ENCODE measurements around the gene MAML2.
A peak's percentile ranks its signal among the peaks of the same experiment; 100 is the strongest.

The MAML2 gene

GRCh38 chr11:96306933-96307775, 35.8 kb downstream of the MAML2 start:
- Histone ChIP-seq H3K4me1 (ENCODE audit: control insufficient read depth, insufficient read depth, low read length, poor library complexity, severe bottlenecking) (peaks cover 70% of the 10 kb centered on the region), H3K27ac (ENCODE audit: low read depth, low read length, severe bottlenecking) (peak overlapping the region; percentile 99), H3K4me3 (ENCODE audit: extremely low read depth, insufficient read depth, low read length, poor library complexity, severe bottlenecking) (peak overlapping the region; percentile 3), H3K36me3 (ENCODE audit: control insufficient read depth, insufficient read depth, low read length) (peaks cover 10% of the 10 kb centered on the region), H3K9me3 (ENCODE audit: control insufficient read depth, low read length) (no peaks in the 10 kb centered on the region)
- WGBS, 2 experiments (ENCODE audit: insufficient coverage in 2 of 2), result 50 to 65% methylated on average over 4 to 6 of the region's 10 CpGs

GRCh38 chr11:96306600-96306932, 36.4 kb downstream of the MAML2 start:
- H3K4me3 ChIP-seq (ENCODE audit: extremely low read depth, insufficient read depth, low read length, poor library complexity, severe bottlenecking), result no peak overlapping the region
- H3K27ac ChIP-seq (ENCODE audit: low read depth, low read length, severe bottlenecking), result peak overlapping the region; percentile 99
- peaks cover 70% of the 10 kb centered on the region for H3K4me1 ChIP-seq (ENCODE audit: control insufficient read depth, insufficient read depth, low read length, poor library complexity, severe bottlenecking)
- WGBS, 2 experiments (ENCODE audit: insufficient coverage in 2 of 2), result 42% methylated on average over 2 of the region's 3 CpGs; no CpG with 5 or more reads in 1 of the 2 experiments
- peaks cover 10% of the 10 kb centered on the region for H3K36me3 ChIP-seq (ENCODE audit: control insufficient read depth, insufficient read depth, low read length)
- no peaks in the 10 kb centered on the region for H3K9me3 ChIP-seq (ENCODE audit: control insufficient read depth, low read length)

- Histone ChIP-seq H3K36me3 (ENCODE audit: control insufficient read depth, insufficient read depth, low read length) (peaks cover 6% of the 10 kb centered on the region), H3K4me3 (ENCODE audit: extremely low read depth, insufficient read depth, low read length, poor library complexity, severe bottlenecking) (no peak overlapping the region), H3K4me1 (ENCODE audit: control insufficient read depth, insufficient read depth, low read length, poor library complexity, severe bottlenecking) (peaks cover 70% of the 10 kb centered on the region), H3K9me3 (ENCODE audit: control insufficient read depth, low read length) (no peaks in the 10 kb centered on the region), H3K27ac (ENCODE audit: low read depth, low read length, severe bottlenecking) (peak overlapping the region; percentile 99)
- WGBS, 2 experiments (ENCODE audit: insufficient coverage in 2 of 2), result no CpG with 5 or more reads among the region's 1 CpG
Measured at GRCh38 chr11:96306071-96306470, 36.9 kb downstream of the MAML2 start.

- H3K36me3 ChIP-seq (ENCODE audit: control insufficient read depth, insufficient read depth, low read length), result no peaks in the 10 kb centered on the region
- WGBS, 2 experiments (ENCODE audit: insufficient coverage in 2 of 2), result 77 to 94% methylated on average over 3 of the region's 3 CpGs
- peak overlapping the region; percentile 72 for H3K27ac ChIP-seq (ENCODE audit: low read depth, low read length, severe bottlenecking)
- H3K9me3 ChIP-seq (ENCODE audit: control insufficient read depth, low read length), result no peaks in the 10 kb centered on the region
- peaks cover 61% of the 10 kb centered on the region for H3K4me1 ChIP-seq (ENCODE audit: control insufficient read depth, insufficient read depth, low read length, poor library complexity, severe bottlenecking)
- H3K4me3 ChIP-seq (ENCODE audit: extremely low read depth, insufficient read depth, low read length, poor library complexity, severe bottlenecking), result no peak overlapping the region
Measured at GRCh38 chr11:96303980-96304379, 39.0 kb downstream of the MAML2 start.

- no peak overlapping the region for H3K4me3 ChIP-seq (ENCODE audit: extremely low read depth, insufficient read depth, low read length, poor library complexity, severe bottlenecking)
- no peak overlapping the region for H3K27ac ChIP-seq (ENCODE audit: low read depth, low read length, severe bottlenecking)
- H3K9me3 ChIP-seq (ENCODE audit: control insufficient read depth, low read length), result no peaks in the 10 kb centered on the region
- WGBS, 2 experiments (ENCODE audit: insufficient coverage in 2 of 2), result 75 to 92% methylated on average over 1 of the region's 1 CpG
- no peaks in the 10 kb centered on the region for H3K36me3 ChIP-seq (ENCODE audit: control insufficient read depth, insufficient read depth, low read length)
- H3K4me1 ChIP-seq (ENCODE audit: control insufficient read depth, insufficient read depth, low read length, poor library complexity, severe bottlenecking), result peaks cover 52% of the 10 kb centered on the region
Measured at GRCh38 chr11:96303064-96303463, 39.9 kb downstream of the MAML2 start.

- Histone ChIP-seq H3K27ac (ENCODE audit: low read depth, low read length, severe bottlenecking) (no peak overlapping the region), H3K9me3 (ENCODE audit: control insufficient read depth, low read length) (no peaks in the 10 kb centered on the region), H3K4me1 (ENCODE audit: control insufficient read depth, insufficient read depth, low read length, poor library complexity, severe bottlenecking) (peaks cover 40% of the 10 kb centered on the region), H3K4me3 (ENCODE audit: extremely low read depth, insufficient read depth, low read length, poor library complexity, severe bottlenecking) (no peak overlapping the region), H3K36me3 (ENCODE audit: control insufficient read depth, insufficient read depth, low read length) (peaks cover 4% of the 10 kb centered on the region)
- 100% methylated on average over 1 of the region's 2 CpGs; no CpG with 5 or more reads in 1 of the 2 experiments for whole genome bisulfite sequencing, 2 experiments (ENCODE audit: insufficient coverage in 2 of 2)
Measured at GRCh38 chr11:96301818-96302217, 41.2 kb downstream of the MAML2 start.

GRCh38 chr11:96299155-96299888, 43.7 kb downstream of the MAML2 start:
- no peaks in the 10 kb centered on the region for H3K9me3 ChIP-seq (ENCODE audit: control insufficient read depth, low read length)
- no peak overlapping the region for H3K4me3 ChIP-seq (ENCODE audit: extremely low read depth, insufficient read depth, low read length, poor library complexity, severe bottlenecking)
- peaks cover 25% of the 10 kb centered on the region for H3K4me1 ChIP-seq (ENCODE audit: control insufficient read depth, insufficient read depth, low read length, poor library complexity, severe bottlenecking)
- peaks cover 6% of the 10 kb centered on the region for H3K36me3 ChIP-seq (ENCODE audit: control insufficient read depth, insufficient read depth, low read length)
- H3K27ac ChIP-seq (ENCODE audit: low read depth, low read length, severe bottlenecking), result no peak overlapping the region
- WGBS, 2 experiments (ENCODE audit: insufficient coverage in 2 of 2), result 96 to 98% methylated on average over 6 of the region's 8 CpGs

GRCh38 chr11:96295369-96295768, 47.6 kb downstream of the MAML2 start:
- Histone ChIP-seq H3K4me1 (ENCODE audit: control insufficient read depth, insufficient read depth, low read length, poor library complexity, severe bottlenecking) (peaks cover 6% of the 10 kb centered on the region), H3K4me3 (ENCODE audit: extremely low read depth, insufficient read depth, low read length, poor library complexity, severe bottlenecking) (no peak overlapping the region), H3K36me3 (ENCODE audit: control insufficient read depth, insufficient read depth, low read length) (peaks cover 6% of the 10 kb centered on the region), H3K27ac (ENCODE audit: low read depth, low read length, severe bottlenecking) (no peak overlapping the region), H3K9me3 (ENCODE audit: control insufficient read depth, low read length) (no peaks in the 10 kb centered on the region)
- 90 to 100% methylated on average over 3 of the region's 4 CpGs for WGBS, 2 experiments (ENCODE audit: insufficient coverage in 2 of 2)

GRCh38 chr11:96294289-96294688, 48.7 kb downstream of the MAML2 start:
- H3K36me3 ChIP-seq (ENCODE audit: control insufficient read depth, insufficient read depth, low read length), result peaks cover 6% of the 10 kb centered on the region
- WGBS, 2 experiments (ENCODE audit: insufficient coverage in 2 of 2), result 50 to 100% methylated on average over 1 of the region's 3 CpGs
- H3K27ac ChIP-seq (ENCODE audit: low read depth, low read length, severe bottlenecking), result no peak overlapping the region
- no peak overlapping the region for H3K4me3 ChIP-seq (ENCODE audit: extremely low read depth, insufficient read depth, low read length, poor library complexity, severe bottlenecking)
- H3K9me3 ChIP-seq (ENCODE audit: control insufficient read depth, low read length), result no peaks in the 10 kb centered on the region
- peaks cover 6% of the 10 kb centered on the region for H3K4me1 ChIP-seq (ENCODE audit: control insufficient read depth, insufficient read depth, low read length, poor library complexity, severe bottlenecking)

- peaks cover 6% of the 10 kb centered on the region for H3K36me3 ChIP-seq (ENCODE audit: control insufficient read depth, insufficient read depth, low read length)
- no peak overlapping the region for H3K4me3 ChIP-seq (ENCODE audit: extremely low read depth, insufficient read depth, low read length, poor library complexity, severe bottlenecking)
- WGBS, 2 experiments (ENCODE audit: insufficient coverage in 2 of 2), result 83 to 100% methylated on average over 1 to 2 of the region's 3 CpGs
- no peak overlapping the region for H3K27ac ChIP-seq (ENCODE audit: low read depth, low read length, severe bottlenecking)
- peaks cover 6% of the 10 kb centered on the region for H3K4me1 ChIP-seq (ENCODE audit: control insufficient read depth, insufficient read depth, low read length, poor library complexity, severe bottlenecking)
- H3K9me3 ChIP-seq (ENCODE audit: control insufficient read depth, low read length), result no peaks in the 10 kb centered on the region
Measured at GRCh38 chr11:96293598-96294021, 49.4 kb downstream of the MAML2 start.

- peaks cover 6% of the 10 kb centered on the region for H3K36me3 ChIP-seq (ENCODE audit: control insufficient read depth, insufficient read depth, low read length)
- peaks cover 6% of the 10 kb centered on the region for H3K4me1 ChIP-seq (ENCODE audit: control insufficient read depth, insufficient read depth, low read length, poor library complexity, severe bottlenecking)
- H3K9me3 ChIP-seq (ENCODE audit: control insufficient read depth, low read length), result no peaks in the 10 kb centered on the region
- H3K4me3 ChIP-seq (ENCODE audit: extremely low read depth, insufficient read depth, low read length, poor library complexity, severe bottlenecking), result no peak overlapping the region
- no peak overlapping the region for H3K27ac ChIP-seq (ENCODE audit: low read depth, low read length, severe bottlenecking)
- WGBS, 2 experiments (ENCODE audit: insufficient coverage in 2 of 2), result no CpG with 5 or more reads among the region's 2 CpGs
Measured at GRCh38 chr11:96293109-96293508, 49.9 kb downstream of the MAML2 start.

Data from mesodermal cell (in vitro differentiated cells).